HG02763 (cell line): Measurements from ENCODE around the gene RHBDF1.

ENCODE experiments used
- ATAC-seq: cut with Tn5 transposase; IDR thresholded peaks from one replicate; pipeline ENCODE4 v1.9.1; 2021; ENCODE audit warnings: mild to moderate bottlenecking, moderate library complexity; ENCODE audit not compliant: unreplicated experiment

The RHBDF1 gene

GRCh38 chr16:75580-76501 lies 3.4 kb upstream of the RHBDF1 start:
- no peak for ATAC-seq

GRCh38 chr16:74747-75334 lies 2.4 kb upstream of the RHBDF1 start:
- ATAC-seq, result no peak

GRCh38 chr16:74051-74746 lies 1.8 kb upstream of the RHBDF1 start:
- ATAC-seq, result no peak

- no peak for ATAC-seq
Observed at GRCh38 chr16:71540-72401, 660 bp downstream of the RHBDF1 start.

- no peak for ATAC-seq
Observed at GRCh38 chr16:71210-71539, 1.3 kb downstream of the RHBDF1 start.

GRCh38 chr16:69181-69580 lies 3.2 kb downstream of the RHBDF1 start:
- no peak for ATAC-seq

GRCh38 chr16:67884-68789 lies 4.3 kb downstream of the RHBDF1 start:
- no peak for ATAC-seq

GRCh38 chr16:67183-67791 lies 5.1 kb downstream of the RHBDF1 start:
- no peak for ATAC-seq

- ATAC-seq, result no peak
Observed at GRCh38 chr16:66309-67182, 5.9 kb downstream of the RHBDF1 start.

- ATAC-seq, result no peak
Observed at GRCh38 chr16:65745-66144, 6.7 kb downstream of the RHBDF1 start.

GRCh38 chr16:64914-65255 lies 7.5 kb downstream of the RHBDF1 start:
- no peak for ATAC-seq

- no peak for ATAC-seq
Observed at GRCh38 chr16:63998-64913, 8.2 kb downstream of the RHBDF1 start.

GRCh38 chr16:63466-63865 lies 9.0 kb downstream of the RHBDF1 start:
- ATAC-seq, result no peak

- ATAC-seq, result no peak
Observed at GRCh38 chr16:62968-63391, 9.5 kb downstream of the RHBDF1 start.

GRCh38 chr16:62283-62967 lies 10.0 kb downstream of the RHBDF1 start:
- ATAC-seq, result no peak

- no peak for ATAC-seq
Observed at GRCh38 chr16:61879-62281, 10.6 kb downstream of the RHBDF1 start.
